Activated CD4-positive, alpha-beta T cell treated with anti-CD3 and anti-CD28 coated beads, Interleukin-10, Interleukin-2, amounts not matched to agents 100 ng/mL and 50 ng/mL, durations not matched to agents 16 hours and 8 hours (primary cell): ENCODE data around the gene FCRL3.
"Not testable (repeated sequence)": the region's sequence is repeated elsewhere in the genome, so short reads cannot be mapped to it uniquely, and the experiment has no call there.

Experiments
- DNase-seq: peaks from one replicate; pipeline ENCODE4 v3.0.0-alpha.2; 2020

The FCRL3 gene

GRCh38 chr1:157700732-157701131 lies at the start of gene FCRL3:
Gene FCRL3 (minus strand): TSS chr1:157700769. CDS start chr1:157700489, 280 bp downstream.
- no peak for DNase-seq

- no peak for DNase-seq
Measured at GRCh38 chr1:157748262-157748817, 47.8 kb upstream of the FCRL3 start.

- no peak for DNase-seq
Measured at GRCh38 chr1:157739229-157739901, 38.8 kb upstream of the FCRL3 start.

GRCh38 chr1:157735991-157736390 lies 35.4 kb upstream of the FCRL3 start:
- DNase-seq: not testable (repeated sequence)

- DNase-seq: no peak
Measured at GRCh38 chr1:157734321-157734720, 33.8 kb upstream of the FCRL3 start.

GRCh38 chr1:157732755-157733154 lies 32.2 kb upstream of the FCRL3 start:
- peak; percentile 18 for DNase-seq

- DNase-seq: no peak
Measured at GRCh38 chr1:157725221-157725577, 24.6 kb upstream of the FCRL3 start.

- no peak for DNase-seq
Measured at GRCh38 chr1:157724537-157725220, 24.1 kb upstream of the FCRL3 start.

- no peak for DNase-seq
Measured at GRCh38 chr1:157723157-157723556, 22.6 kb upstream of the FCRL3 start.

GRCh38 chr1:157721985-157722384 lies 21.4 kb upstream of the FCRL3 start:
- no peak for DNase-seq

- DNase-seq: no peak
Measured at GRCh38 chr1:157715736-157716135, 15.2 kb upstream of the FCRL3 start.

GRCh38 chr1:157711802-157712201 lies 11.2 kb upstream of the FCRL3 start:
- DNase-seq: no peak

- no peak for DNase-seq
Measured at GRCh38 chr1:157704878-157705277, 4.3 kb upstream of the FCRL3 start.

GRCh38 chr1:157703981-157704380 lies 3.4 kb upstream of the FCRL3 start:
- no peak for DNase-seq

GRCh38 chr1:157702308-157702825 lies 1.8 kb upstream of the FCRL3 start:
- no peak for DNase-seq

- DNase-seq: no peak
Measured at GRCh38 chr1:157700305-157700704, 264 bp downstream of the FCRL3 start.

GRCh38 chr1:157697781-157698569 lies 2.6 kb downstream of the FCRL3 start:
- DNase-seq: no peak

- no peak for DNase-seq
Measured at GRCh38 chr1:157696966-157697628, 3.5 kb downstream of the FCRL3 start.

GRCh38 chr1:157695417-157695816 lies 5.2 kb downstream of the FCRL3 start:
- no peak for DNase-seq

- DNase-seq: peak; percentile 8
Measured at GRCh38 chr1:157691285-157691920, 9.2 kb downstream of the FCRL3 start.

GRCh38 chr1:157682710-157683437 lies 17.7 kb downstream of the FCRL3 start:
- DNase-seq: no peak

GRCh38 chr1:157678721-157679120 lies 21.8 kb downstream of the FCRL3 start:
- DNase-seq: no peak
